Activated naive CD4-positive, alpha-beta T cell treated with anti-CD3 and anti-CD28 coated beads, Interleukin-2, amount 50 U/mL, for 72 hours (primary cell): ENCODE results near the gene PGC. TPM values are rescaled to one million over a fixed set of nuclear protein-coding genes. Genes with fewer than 3 reads are reported as not detected.
A peak's percentile ranks its signal among the peaks of the same experiment; 100 is the strongest.

Experiments used
- ATAC-seq, 2 donors: fragments of 150-1000 bp; cut with Tn5 transposase; 2 replicates each; pipeline ENCODE4 v1.10.0; 2021; ENCODE audit warnings: mild to moderate bottlenecking in 2 of 2, moderate library complexity in 2 of 2
- DNase-seq, 2 donors: peaks; one replicate each; pipeline ENCODE4 v3.0.0; 2021 to 2022; ENCODE audit warnings: low spot score in 2 of 2
- H3K27ac Mint-ChIP-seq, 2 donors: one replicate each; pipeline ENCODE4 v1.8.0; 2022; ENCODE audit warnings: mild to moderate bottlenecking in 2 of 2, mixed read lengths in 2 of 2
- H3K36me3 Mint-ChIP-seq, 2 donors: one replicate each; pipeline ENCODE4 v1.8.0; 2022; ENCODE audit warnings: mixed read lengths in 2 of 2
- H3K9me3 Mint-ChIP-seq, 2 donors: one replicate each; pipeline ENCODE4 v1.8.0; 2022; ENCODE audit warnings: mixed read lengths in 2 of 2
- total RNA-seq, 2 donors: library from RNA; stranded (reverse); gene quantifications; one replicate each; pipeline ENCODE4 v1.2.3, GENCODE V29; 2022

Gene PGC
- total RNA-seq, result not detected

DNA sequence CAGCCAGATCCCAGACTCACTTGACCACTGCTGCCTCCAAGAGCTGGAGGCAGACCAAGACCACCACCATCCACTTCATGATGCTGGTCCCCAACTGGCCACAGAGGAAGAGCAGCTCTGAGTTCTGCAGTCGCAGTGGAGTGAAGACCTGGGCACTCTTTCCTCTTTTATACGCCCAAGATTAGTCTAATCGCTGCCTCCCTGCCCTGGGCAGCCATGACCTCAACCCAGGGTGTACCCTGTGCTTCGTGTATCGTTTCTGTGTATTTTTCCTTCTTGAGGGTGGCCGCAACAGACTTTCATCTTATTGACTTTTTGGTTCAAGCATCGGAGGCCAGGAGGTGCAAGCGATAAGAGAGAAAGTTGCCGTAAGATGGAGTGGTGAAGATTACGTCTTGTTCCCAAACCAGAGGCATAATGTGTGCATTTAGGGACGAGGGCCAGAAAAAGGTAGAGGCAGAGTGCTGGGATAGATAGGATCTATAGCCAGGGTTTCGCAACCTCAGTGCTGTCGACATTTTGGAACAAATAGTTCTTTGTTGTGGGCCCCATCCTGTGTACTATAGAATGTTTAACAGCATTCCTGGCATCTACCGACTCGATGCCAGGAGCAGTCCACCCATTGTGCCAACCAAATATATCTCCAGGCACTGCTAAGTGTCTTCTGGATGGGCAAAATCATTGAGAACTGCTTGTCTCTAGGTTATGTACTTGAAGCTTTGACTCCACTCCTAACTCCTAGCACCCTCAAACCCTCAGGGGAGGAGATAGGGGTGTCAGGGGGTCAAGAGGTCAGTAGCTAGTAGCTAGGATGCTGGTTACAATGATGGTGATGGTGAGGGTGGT, at the start of gene PGC:
TSS of gene PGC (minus strand) at position 142 of the 846 bp plus-strand sequence. CDS start at position 79, 63 bp downstream.
- Mint-ChIP-seq H3K27ac (no peak within 1 kb of the TSS), H3K9me3 (no peaks in the 10 kb centered on the region), H3K36me3 (no peaks in the 10 kb centered on the region)
- ATAC-seq (no peak), DNase-seq (no peak)

DNA sequence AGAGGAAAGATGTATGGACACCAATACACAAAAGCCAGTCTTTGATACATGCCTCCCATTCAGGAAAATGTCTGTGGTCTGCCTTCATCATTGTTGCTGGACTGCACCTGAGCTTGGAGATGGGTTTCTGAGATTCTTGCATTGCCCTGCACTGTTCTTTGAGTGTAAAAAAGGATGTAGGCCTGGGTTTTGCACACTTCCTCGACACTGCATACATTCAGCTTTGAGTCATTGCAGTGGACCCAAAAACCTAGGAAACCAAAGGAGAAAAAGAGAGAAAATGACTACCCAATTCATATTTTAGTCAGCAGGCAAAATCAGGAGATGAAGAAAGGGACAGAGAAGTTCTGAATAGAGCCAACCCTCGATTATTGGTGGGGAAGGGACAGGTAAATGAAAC, 49.3 kb upstream of the PGC start:
- Mint-ChIP-seq H3K27ac (no peak overlapping the region), H3K36me3 (no peaks in the 10 kb centered on the region), H3K9me3 (no peaks in the 10 kb centered on the region)
- peak; percentile 18 to 79 for ATAC-seq
- no peak for DNase-seq

GRCh38 chr6:41791984-41792383, 44.8 kb upstream of the PGC start:
- Mint-ChIP-seq H3K36me3 (peaks cover 25% of the 10 kb centered on the region in 2 donors), H3K27ac (peak overlapping the region in 1 of 2 donors; percentile 24), H3K9me3 (no peaks in the 10 kb centered on the region)
- DNase-seq, result no peak
- ATAC-seq, result no peak

GRCh38 chr6:41791305-41791704, 44.1 kb upstream of the PGC start:
- no peak for ATAC-seq
- DNase-seq, result no peak
- no peaks in the 10 kb centered on the region for H3K9me3 Mint-ChIP-seq
- H3K36me3 Mint-ChIP-seq, result peaks cover 25 to 28% of the 10 kb centered on the region in 2 donors
- no peak overlapping the region for H3K27ac Mint-ChIP-seq

DNA sequence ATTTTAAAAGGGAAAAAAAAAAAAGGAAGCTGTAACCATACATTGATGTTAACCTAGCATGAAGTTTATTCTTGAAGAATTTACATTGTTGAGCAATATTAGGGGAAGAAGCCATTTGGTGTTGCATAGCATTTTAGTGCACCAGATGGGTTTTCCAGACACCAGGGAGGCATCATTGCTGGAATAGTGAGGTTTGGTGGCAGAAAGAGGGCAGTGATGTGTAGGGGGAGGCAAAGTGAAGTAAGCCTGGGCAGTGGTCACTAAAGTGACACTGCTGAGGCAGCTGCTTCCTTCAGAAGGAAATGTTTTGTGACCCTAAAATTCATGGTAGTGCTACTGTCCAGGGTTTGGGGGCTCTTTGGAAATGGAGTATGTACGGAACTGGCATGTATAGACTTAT, 42.8 kb upstream of the PGC start:
- Mint-ChIP-seq H3K36me3 (peaks cover 25 to 28% of the 10 kb centered on the region in 2 donors), H3K27ac (peak overlapping the region; percentile 96 to 97), H3K9me3 (no peaks in the 10 kb centered on the region)
- ATAC-seq, result no peak
- no peak for DNase-seq

DNA sequence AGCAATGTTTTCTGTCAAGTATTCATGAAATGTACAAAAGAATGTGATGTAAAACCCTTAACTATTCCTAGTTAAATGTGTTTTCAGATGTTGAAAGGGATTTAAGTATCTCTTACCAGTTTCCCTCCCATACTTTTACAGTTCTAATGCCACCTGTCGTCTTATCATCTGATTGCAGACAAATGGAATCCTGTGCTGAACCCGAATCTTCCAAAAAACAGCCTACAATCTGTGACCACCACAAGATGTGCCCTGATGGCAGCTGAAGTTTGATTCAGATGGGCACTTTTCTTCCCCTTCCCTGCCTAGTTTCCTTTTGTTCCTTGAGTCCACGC, 42.2 kb upstream of the PGC start:
- Mint-ChIP-seq H3K27ac (peak overlapping the region; percentile 96 to 97), H3K36me3 (peaks cover 25 to 28% of the 10 kb centered on the region in 2 donors), H3K9me3 (no peaks in the 10 kb centered on the region)
- no peak for DNase-seq
- ATAC-seq, result no peak

GRCh38 chr6:41787219-41787917, 40.2 kb upstream of the PGC start, which contains the start of gene TOMM6:
Gene TOMM6, plus strand, starts transcription at chr6:41787694. Its CDS starts 4 bp downstream, at chr6:41787698.
- DNase-seq, result peak; percentile 94 to 95
- H3K36me3 Mint-ChIP-seq, result peaks cover 25 to 28% of the 10 kb centered on the region in 2 donors
- ATAC-seq, result peak; percentile 88
- H3K9me3 Mint-ChIP-seq, result no peaks in the 10 kb centered on the region
- H3K27ac Mint-ChIP-seq, result peak within 1 kb of the TSS; percentile 97 to 99

GRCh38 chr6:41786451-41787218, 39.4 kb upstream of the PGC start:
- Mint-ChIP-seq H3K9me3 (no peaks in the 10 kb centered on the region), H3K27ac (peak overlapping the region; percentile 97 to 99), H3K36me3 (peaks cover 25 to 28% of the 10 kb centered on the region in 2 donors)
- peak; percentile 79 to 80 for ATAC-seq
- DNase-seq, result peak; percentile 84 to 97

GRCh38 chr6:41785689-41786450, 38.7 kb upstream of the PGC start:
- Mint-ChIP-seq H3K27ac (no peak overlapping the region), H3K9me3 (no peaks in the 10 kb centered on the region), H3K36me3 (peaks cover 25 to 28% of the 10 kb centered on the region in 2 donors)
- no peak for ATAC-seq
- DNase-seq, result no peak

GRCh38 chr6:41785254-41785653, 38.1 kb upstream of the PGC start:
- Mint-ChIP-seq H3K36me3 (peaks cover 23 to 25% of the 10 kb centered on the region in 2 donors), H3K9me3 (no peaks in the 10 kb centered on the region), H3K27ac (no peak overlapping the region)
- no peak for ATAC-seq
- no peak for DNase-seq

- ATAC-seq, result no peak
- Mint-ChIP-seq H3K36me3 (peaks cover 17 to 20% of the 10 kb centered on the region in 2 donors), H3K9me3 (no peaks in the 10 kb centered on the region)
Observed at GRCh38 chr6:41784581-41785171, 37.5 kb upstream of the PGC start.

DNA sequence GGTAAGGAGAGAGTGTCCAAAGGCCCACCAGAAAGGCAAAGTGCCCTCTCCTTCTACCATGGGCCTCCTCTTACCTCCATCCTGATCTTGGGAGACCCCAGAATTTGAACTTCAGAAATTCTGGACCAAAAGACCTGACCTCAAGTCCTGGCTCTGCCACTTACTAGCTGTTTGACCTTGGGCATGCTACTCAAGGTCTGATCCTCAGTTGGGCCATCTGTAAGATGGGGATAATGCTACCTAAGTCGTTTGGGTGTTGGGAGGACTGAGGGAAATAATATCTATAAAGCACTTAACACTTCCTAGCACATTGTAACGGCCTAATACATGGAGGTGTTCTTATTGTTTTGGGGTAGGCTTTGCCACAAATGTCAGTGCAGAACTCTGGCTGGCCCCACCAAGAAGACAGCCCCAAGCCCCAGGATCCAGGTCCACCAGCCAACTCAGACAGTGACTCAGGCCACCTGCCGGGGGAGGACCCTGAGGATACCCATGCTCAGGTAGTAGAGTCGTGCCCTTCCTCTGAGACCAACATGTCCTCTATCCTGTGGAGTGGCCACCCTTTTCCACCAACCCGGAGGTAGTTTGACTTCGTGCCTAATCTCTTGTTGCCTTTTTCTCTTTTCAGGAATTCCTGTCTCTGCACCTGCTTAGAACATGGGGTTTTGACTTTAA, 36.0 kb upstream of the PGC start:
- H3K36me3 Mint-ChIP-seq, result peaks cover 8 to 12% of the 10 kb centered on the region in 2 donors

More at GRCh38 chr6:41784581-41785171, 37.5 kb upstream of the PGC start:
- DNase-seq, result no peak
- H3K27ac Mint-ChIP-seq, result no peak overlapping the region

DNA sequence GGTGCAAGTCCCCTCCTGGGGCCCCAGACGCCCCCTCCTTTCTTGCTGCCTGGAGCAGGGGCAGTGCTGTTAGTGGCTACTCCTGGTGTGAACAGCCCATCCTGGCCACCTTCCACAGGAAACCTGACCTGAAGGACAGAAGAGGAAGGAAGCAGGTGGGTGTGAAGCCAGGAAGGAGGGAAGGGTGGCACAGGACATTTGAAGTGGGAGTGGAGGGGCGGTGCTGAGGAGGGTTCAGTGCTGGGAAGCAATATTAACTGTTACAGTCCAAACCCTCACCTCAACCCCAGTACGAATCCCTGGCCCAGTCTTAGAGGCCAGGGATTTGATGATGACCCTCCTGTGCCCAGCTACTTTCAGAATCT, 34.2 kb upstream of the PGC start:
- H3K9me3 Mint-ChIP-seq, result no peaks in the 10 kb centered on the region
- ATAC-seq (no peak), DNase-seq (no peak)
- H3K27ac Mint-ChIP-seq, result no peak overlapping the region
- no peaks in the 10 kb centered on the region for H3K36me3 Mint-ChIP-seq

More for the DNA sequence above, 36.0 kb upstream of the PGC start:
- no peak for ATAC-seq
- Mint-ChIP-seq H3K27ac (no peak overlapping the region), H3K9me3 (no peaks in the 10 kb centered on the region)
- no peak for DNase-seq

DNA sequence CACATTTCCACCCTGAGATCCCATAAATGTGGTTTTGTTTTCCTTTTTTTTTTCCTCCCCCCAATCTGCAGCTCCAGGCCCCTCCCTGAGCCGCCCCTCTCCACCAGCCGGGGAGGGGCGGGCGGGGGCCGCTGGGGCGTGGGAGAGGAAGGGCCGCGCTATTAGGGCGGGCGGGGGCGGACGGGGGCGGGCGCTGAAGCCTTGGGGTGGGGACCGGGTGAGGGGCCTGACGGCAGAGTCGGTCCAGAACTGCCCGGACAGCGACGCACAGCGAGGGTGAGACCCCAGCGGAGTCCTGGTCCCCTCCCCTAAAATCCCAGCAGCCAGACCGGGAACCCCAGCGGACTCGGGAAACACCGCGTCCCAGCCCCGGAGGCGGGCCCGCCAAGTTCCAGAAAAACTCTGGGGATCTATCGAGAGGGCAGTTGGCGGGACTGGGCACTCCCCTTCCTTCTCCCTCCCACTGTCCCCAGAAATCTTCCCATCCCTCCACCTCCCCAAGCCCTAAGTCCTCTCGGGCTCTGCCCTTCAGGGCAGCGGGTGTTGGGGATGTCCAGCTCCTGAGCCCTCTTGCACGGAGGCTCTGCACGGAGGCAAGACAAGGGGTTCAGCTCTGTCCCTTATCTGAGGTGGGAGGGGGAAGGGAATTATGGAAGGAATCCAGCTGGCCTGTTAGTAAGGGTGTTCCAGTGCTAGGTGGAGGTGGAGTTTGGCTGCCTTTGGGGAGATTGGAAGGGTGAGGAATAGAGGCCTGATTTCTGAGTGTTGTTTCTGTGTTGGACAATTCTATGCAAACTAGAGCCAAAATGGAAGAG, 33.6 kb upstream of the PGC start, which contains the start of gene PRICKLE4:
TSS of gene PRICKLE4 (plus strand) at position 232 of the 815 bp plus-strand sequence. CDS start 2,692 bp downstream, outside the sequence.
- H3K27ac Mint-ChIP-seq, result peak within 1 kb of the TSS in 1 of 2 donors; percentile 72
- no peak for DNase-seq
- H3K9me3 Mint-ChIP-seq, result no peaks in the 10 kb centered on the region
- ATAC-seq, result no peak
- H3K36me3 Mint-ChIP-seq, result no peaks in the 10 kb centered on the region
